OCI-LY1 (cell line): ENCODE results near the gene RASL11B.

Experiments used
- EZH2 ChIP-seq: fragments of 200-600 bp; sonication (generic), shearing (Covaris generic); IDR thresholded peaks from 2 replicates; pipeline ENCODE4 v1.8.0; 2017; ENCODE audit warnings: borderline replicate concordance, mixed run types, mild to moderate bottlenecking, antibody characterized with exemption, low read length, moderate library complexity, mixed read lengths
- TF ChIP-seq, protein P1 (sequence below): fragments of 200-600 bp; sonication (generic), shearing (Covaris generic); IDR thresholded peaks from 2 replicates; pipeline ENCODE4 v1.5.1; 2017; ENCODE audit warnings: mild to moderate bottlenecking, antibody characterized with exemption, low read length, moderate library complexity, mixed read lengths

DNA sequence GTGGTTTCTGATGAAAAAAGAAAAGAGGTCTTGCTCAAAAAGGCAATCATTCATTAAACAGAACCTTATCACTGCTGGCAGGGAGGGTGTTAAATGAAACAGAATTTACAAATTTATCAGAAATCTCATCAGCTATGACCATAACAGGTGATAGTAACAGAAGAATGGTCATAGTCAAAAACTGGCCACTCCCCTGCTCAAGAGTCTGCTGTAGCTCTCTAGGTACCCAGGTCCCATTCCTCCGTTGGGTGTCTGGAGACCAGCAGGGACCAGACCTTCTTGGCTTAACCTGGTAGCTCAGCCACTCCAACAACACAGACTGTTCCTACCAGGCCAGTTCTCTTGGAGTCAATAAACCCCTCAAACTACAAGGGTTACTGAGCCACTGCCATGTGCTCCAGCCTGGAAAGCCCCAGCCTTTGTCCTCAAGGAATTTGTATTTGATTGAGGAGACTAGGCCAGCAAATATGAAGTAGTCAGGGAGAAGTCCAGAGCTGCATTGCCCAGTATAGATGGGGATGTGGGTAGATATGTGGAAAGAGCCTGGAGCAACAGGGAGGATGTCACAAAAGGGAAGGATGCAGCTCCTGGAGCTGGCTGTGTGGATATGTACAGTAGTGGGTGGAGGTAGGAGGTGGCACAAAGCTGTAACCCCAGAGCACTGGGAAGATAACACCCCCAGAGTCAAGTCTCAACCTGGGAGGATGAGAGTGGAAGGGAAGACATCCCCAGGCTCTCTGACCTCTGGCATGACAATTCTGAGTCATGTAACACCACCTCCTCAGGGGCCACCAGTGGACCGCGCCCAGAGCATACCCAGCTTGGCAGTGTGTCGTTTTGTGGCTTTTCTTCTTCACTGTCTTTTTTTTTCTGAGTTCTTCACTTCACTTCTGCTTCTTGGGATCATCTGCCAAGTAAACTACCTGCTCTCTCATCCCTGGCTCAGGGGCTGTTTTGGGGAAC, 21.9 kb downstream of the RASL11B start:
- TF ChIP-seq, protein P1, sequence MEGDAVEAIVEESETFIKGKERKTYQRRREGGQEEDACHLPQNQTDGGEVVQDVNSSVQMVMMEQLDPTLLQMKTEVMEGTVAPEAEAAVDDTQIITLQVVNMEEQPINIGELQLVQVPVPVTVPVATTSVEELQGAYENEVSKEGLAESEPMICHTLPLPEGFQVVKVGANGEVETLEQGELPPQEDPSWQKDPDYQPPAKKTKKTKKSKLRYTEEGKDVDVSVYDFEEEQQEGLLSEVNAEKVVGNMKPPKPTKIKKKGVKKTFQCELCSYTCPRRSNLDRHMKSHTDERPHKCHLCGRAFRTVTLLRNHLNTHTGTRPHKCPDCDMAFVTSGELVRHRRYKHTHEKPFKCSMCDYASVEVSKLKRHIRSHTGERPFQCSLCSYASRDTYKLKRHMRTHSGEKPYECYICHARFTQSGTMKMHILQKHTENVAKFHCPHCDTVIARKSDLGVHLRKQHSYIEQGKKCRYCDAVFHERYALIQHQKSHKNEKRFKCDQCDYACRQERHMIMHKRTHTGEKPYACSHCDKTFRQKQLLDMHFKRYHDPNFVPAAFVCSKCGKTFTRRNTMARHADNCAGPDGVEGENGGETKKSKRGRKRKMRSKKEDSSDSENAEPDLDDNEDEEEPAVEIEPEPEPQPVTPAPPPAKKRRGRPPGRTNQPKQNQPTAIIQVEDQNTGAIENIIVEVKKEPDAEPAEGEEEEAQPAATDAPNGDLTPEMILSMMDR = no peak
- TF ChIP-seq EZH2 = no peak
